Body of pancreas (tissue), 4 donors: ENCODE measurements around the gene CPM.

Experiments used
- POLR2A ChIP-seq, 3 donors: fragments of 450-650 bp; IDR thresholded peaks; one replicate each; pipeline ENCODE4 v1.6.1; 2016; ENCODE audit warnings: antibody characterized with exemption in 3 of 3, mild to moderate bottlenecking in 2 of 3
- TF ChIP-seq, protein P1 (sequence below), 7 experiments: fragments of 450-650 bp in 4 of 7; fragments of 200-600 bp in 3 of 7; sonication (generic) in 3 of 7; IDR thresholded peaks; one replicate each; pipeline ENCODE4 v1.5.1; 2016 to 2019; ENCODE audit warnings: antibody characterized with exemption in 7 of 7

DNA sequence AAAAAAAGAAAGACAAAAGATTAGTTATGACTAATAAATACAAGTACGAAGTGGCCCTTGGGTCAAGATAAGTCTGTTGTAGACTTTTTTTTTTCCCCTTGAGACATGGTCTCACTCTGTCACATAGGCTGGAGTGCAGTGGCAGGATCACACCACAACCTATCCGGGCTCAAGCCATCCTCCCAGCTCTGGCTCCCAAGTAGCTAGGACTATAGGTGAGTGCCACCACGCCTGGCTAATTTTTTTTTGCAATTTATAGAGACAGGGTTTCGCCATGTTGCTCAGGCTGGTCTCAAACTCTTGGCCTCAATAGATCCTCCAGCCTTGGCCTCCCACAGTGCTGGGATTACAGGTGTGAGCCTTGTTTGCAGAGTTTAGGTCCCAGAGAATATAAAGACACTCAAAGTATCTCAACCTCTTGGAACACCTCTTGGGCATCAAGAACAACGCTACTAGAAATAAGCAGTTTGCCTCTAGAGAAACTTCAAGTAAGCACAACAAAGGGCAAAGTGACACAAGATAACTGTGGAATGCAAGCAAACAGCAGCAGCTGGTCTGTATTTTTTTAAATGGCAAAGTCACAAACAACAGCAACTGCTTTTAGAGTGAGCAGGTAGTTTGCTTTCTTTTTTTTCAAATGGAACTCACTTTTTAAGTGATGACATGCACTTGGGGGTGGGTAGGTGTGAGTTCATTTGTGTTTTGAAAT is 128.9 kb downstream of the CPM start:
- TF ChIP-seq, protein P1, sequence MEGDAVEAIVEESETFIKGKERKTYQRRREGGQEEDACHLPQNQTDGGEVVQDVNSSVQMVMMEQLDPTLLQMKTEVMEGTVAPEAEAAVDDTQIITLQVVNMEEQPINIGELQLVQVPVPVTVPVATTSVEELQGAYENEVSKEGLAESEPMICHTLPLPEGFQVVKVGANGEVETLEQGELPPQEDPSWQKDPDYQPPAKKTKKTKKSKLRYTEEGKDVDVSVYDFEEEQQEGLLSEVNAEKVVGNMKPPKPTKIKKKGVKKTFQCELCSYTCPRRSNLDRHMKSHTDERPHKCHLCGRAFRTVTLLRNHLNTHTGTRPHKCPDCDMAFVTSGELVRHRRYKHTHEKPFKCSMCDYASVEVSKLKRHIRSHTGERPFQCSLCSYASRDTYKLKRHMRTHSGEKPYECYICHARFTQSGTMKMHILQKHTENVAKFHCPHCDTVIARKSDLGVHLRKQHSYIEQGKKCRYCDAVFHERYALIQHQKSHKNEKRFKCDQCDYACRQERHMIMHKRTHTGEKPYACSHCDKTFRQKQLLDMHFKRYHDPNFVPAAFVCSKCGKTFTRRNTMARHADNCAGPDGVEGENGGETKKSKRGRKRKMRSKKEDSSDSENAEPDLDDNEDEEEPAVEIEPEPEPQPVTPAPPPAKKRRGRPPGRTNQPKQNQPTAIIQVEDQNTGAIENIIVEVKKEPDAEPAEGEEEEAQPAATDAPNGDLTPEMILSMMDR (IDR thresholded peaks at IDR 0.05), result no peak
- no peak for TF ChIP-seq POLR2A (IDR thresholded peaks at IDR 0.05)
